Mesothelial cell of epicardium (in vitro differentiated cells): ENCODE measurements around the gene PIK3AP1. TPM values are rescaled to one million over a fixed set of nuclear protein-coding genes. Genes with fewer than 3 reads are reported as not detected.
"Not testable (repeated sequence)": the region's sequence is repeated elsewhere in the genome, so short reads cannot be mapped to it uniquely, and the experiment has no call there.

Experiments
- DNase-seq, 2 experiments: peaks; one replicate each; pipeline ENCODE4 v3.0.0; 2021; ENCODE audit warnings: low spot score in 2 of 2; ENCODE audit not compliant: unreplicated experiment in 2 of 2
- H3K27ac Mint-ChIP-seq: 2 replicates; pipeline ENCODE4 v1.8.0; 2021; ENCODE audit warnings: mixed read lengths
- H3K27me3 Mint-ChIP-seq: 2 replicates; pipeline ENCODE4 v1.8.0; 2021; ENCODE audit warnings: low read depth, mixed read lengths
- H3K36me3 Mint-ChIP-seq: 2 replicates; pipeline ENCODE4 v1.8.0; 2021; ENCODE audit warnings: mixed read lengths
- H3K4me1 Mint-ChIP-seq: 2 replicates; pipeline ENCODE4 v1.8.0; 2021; ENCODE audit warnings: mixed read lengths
- H3K4me3 Mint-ChIP-seq: 2 replicates; pipeline ENCODE4 v1.8.0; 2021; ENCODE audit warnings: mild to moderate bottlenecking, moderate library complexity, mixed read lengths
- H3K9me3 Mint-ChIP-seq: 2 replicates; pipeline ENCODE4 v1.8.0; 2021; ENCODE audit warnings: mixed read lengths
- CTCF ChIP-seq: fragments of 200-600 bp; sonication (generic); IDR thresholded peaks from one replicate; pipeline ENCODE4 v1.5.0; 2021; ENCODE audit warnings: antibody characterized with exemption; ENCODE audit not compliant: unreplicated experiment
- total RNA-seq: library from RNA; stranded (reverse); gene quantifications from 3 replicates; pipeline ENCODE4 v1.2.1, GENCODE V29; 2021

The PIK3AP1 gene
- total RNA-seq, 1 donor from 2014 or later: 0.36 TPM

- no peak overlapping the region for H3K4me3 Mint-ChIP-seq
- H3K9me3 Mint-ChIP-seq: no peaks in the 10 kb centered on the region
- DNase-seq: no peak
- no peaks in the 10 kb centered on the region for H3K36me3 Mint-ChIP-seq
- no peaks in the 10 kb centered on the region for H3K4me1 Mint-ChIP-seq
- H3K27ac Mint-ChIP-seq: no peak overlapping the region
- TF ChIP-seq CTCF: no peak
- H3K27me3 Mint-ChIP-seq: no peaks in the 10 kb centered on the region
Measured at GRCh38 chr10:96746503-96746902, 26.2 kb upstream of the PIK3AP1 start.

GRCh38 chr10:96745950-96746349 is 25.6 kb upstream of the PIK3AP1 start:
- H3K9me3 Mint-ChIP-seq: no peaks in the 10 kb centered on the region
- DNase-seq: no peak
- TF ChIP-seq CTCF: no peak
- H3K4me3 Mint-ChIP-seq: no peak overlapping the region
- no peaks in the 10 kb centered on the region for H3K4me1 Mint-ChIP-seq
- peaks cover 1% of the 10 kb centered on the region for H3K27me3 Mint-ChIP-seq
- H3K27ac Mint-ChIP-seq: no peak overlapping the region
- no peaks in the 10 kb centered on the region for H3K36me3 Mint-ChIP-seq

GRCh38 chr10:96743988-96744585 is 23.8 kb upstream of the PIK3AP1 start:
- no peaks in the 10 kb centered on the region for H3K36me3 Mint-ChIP-seq
- no peak for TF ChIP-seq CTCF
- H3K9me3 Mint-ChIP-seq: no peaks in the 10 kb centered on the region
- H3K27me3 Mint-ChIP-seq: peaks cover 6% of the 10 kb centered on the region
- H3K4me3 Mint-ChIP-seq: no peak overlapping the region
- DNase-seq: no peak
- no peak overlapping the region for H3K27ac Mint-ChIP-seq
- no peaks in the 10 kb centered on the region for H3K4me1 Mint-ChIP-seq

- not testable (repeated sequence) for H3K4me1 Mint-ChIP-seq, H3K27me3 Mint-ChIP-seq, H3K4me3 Mint-ChIP-seq, H3K36me3 Mint-ChIP-seq, H3K9me3 Mint-ChIP-seq, DNase-seq, H3K27ac Mint-ChIP-seq
Measured at GRCh38 chr10:96741557-96741956, 21.2 kb upstream of the PIK3AP1 start.

- Mint-ChIP-seq H3K27ac (no peak overlapping the region), H3K4me1 (no peaks in the 10 kb centered on the region), H3K4me3 (no peak overlapping the region), H3K9me3 (no peaks in the 10 kb centered on the region), H3K27me3 (peaks cover 6% of the 10 kb centered on the region), H3K36me3 (no peaks in the 10 kb centered on the region)
- no peak for TF ChIP-seq CTCF
- no peak for DNase-seq
Measured at GRCh38 chr10:96740579-96741281, 20.4 kb upstream of the PIK3AP1 start.

DNA sequence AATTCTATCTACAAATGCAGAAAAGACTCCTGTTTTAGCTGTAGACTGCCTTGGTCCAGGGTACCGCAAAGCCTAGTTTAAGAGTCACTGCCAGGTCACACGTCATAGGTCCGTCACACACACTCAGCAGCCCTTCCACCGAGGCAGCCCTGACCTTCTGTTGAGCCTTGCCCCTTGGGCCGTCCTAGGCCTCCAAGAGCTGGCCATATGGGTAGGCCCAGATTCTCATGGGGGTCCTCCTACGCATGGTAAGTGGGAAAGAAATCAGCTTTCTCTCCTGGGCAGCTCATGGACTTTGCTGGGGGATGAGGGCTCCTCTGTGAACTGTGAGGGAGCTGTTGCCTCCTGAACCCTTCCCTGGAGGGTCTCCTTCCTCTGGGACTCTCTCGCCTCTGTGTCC is 19.8 kb upstream of the PIK3AP1 start:
- H3K9me3 Mint-ChIP-seq: no peaks in the 10 kb centered on the region
- no peaks in the 10 kb centered on the region for H3K4me1 Mint-ChIP-seq
- no peak overlapping the region for H3K4me3 Mint-ChIP-seq
- no peak for TF ChIP-seq CTCF
- H3K36me3 Mint-ChIP-seq: no peaks in the 10 kb centered on the region
- H3K27me3 Mint-ChIP-seq: peaks cover 6% of the 10 kb centered on the region
- DNase-seq: no peak
- H3K27ac Mint-ChIP-seq: no peak overlapping the region

- H3K36me3 Mint-ChIP-seq, H3K27me3 Mint-ChIP-seq, DNase-seq, H3K9me3 Mint-ChIP-seq, H3K4me1 Mint-ChIP-seq, H3K4me3 Mint-ChIP-seq, H3K27ac Mint-ChIP-seq: not testable (repeated sequence)
Measured at GRCh38 chr10:96737307-96737902, 17.1 kb upstream of the PIK3AP1 start.
